Mesenchymal stem cell (in vitro differentiated cells and primary cell): ENCODE measurements around the gene SYTL3.

ENCODE experiments used
- DNase-seq: peaks from one replicate; pipeline ENCODE4 v3.0.0-alpha.2; 2013
- H2AFZ ChIP-seq: one replicate; pipeline ENCODE4 v1.6.1; 2013; ENCODE audit warnings: low read depth, mild to moderate bottlenecking, control low read depth, inconsistent platforms, low read length, moderate library complexity
- H2AK5ac ChIP-seq: 2 replicates; pipeline ENCODE4 v1.6.1; 2013; ENCODE audit warnings: low read length, moderate library complexity, mild to moderate bottlenecking, inconsistent platforms; ENCODE audit not compliant: severe bottlenecking
- H2BK120ac ChIP-seq: one replicate; pipeline ENCODE4 v1.6.1; 2013; ENCODE audit warnings: low read depth, mild to moderate bottlenecking, inconsistent platforms, low read length, moderate library complexity
- H2BK12ac ChIP-seq, 2 experiments: one replicate each; pipeline ENCODE4 v1.6.1; 2013; ENCODE audit warnings: inconsistent platforms in 2 of 2, low read length in 2 of 2, mild to moderate bottlenecking in 2 of 2, moderate library complexity in 2 of 2, control low read depth in 1 of 2
- H2BK15ac ChIP-seq: one replicate; pipeline ENCODE4 v1.6.1; 2013; ENCODE audit warnings: mild to moderate bottlenecking, low read depth, inconsistent platforms; ENCODE audit not compliant: poor library complexity, severe bottlenecking
- H2BK5ac ChIP-seq: 2 replicates; pipeline ENCODE4 v1.6.1; 2013; ENCODE audit warnings: low read depth, mild to moderate bottlenecking, low read length, control low read depth, inconsistent platforms; ENCODE audit not compliant: poor library complexity, severe bottlenecking
- H3K14ac ChIP-seq, 2 experiments: one replicate each; pipeline ENCODE4 v1.6.1; 2013; ENCODE audit warnings: inconsistent platforms in 2 of 2, low read length in 2 of 2, control low read depth in 1 of 2, mild to moderate bottlenecking in 1 of 2, moderate library complexity in 1 of 2
- H3K18ac ChIP-seq, 2 experiments: one replicate each; pipeline ENCODE4 v1.6.1; 2013; ENCODE audit warnings: inconsistent platforms in 2 of 2, low read length in 2 of 2, control low read depth in 1 of 2, low read depth in 1 of 2, mild to moderate bottlenecking in 1 of 2
- H3K23ac ChIP-seq, 2 experiments: one replicate each; pipeline ENCODE4 v1.6.1; 2013; ENCODE audit warnings: inconsistent platforms in 2 of 2, low read length in 2 of 2, mild to moderate bottlenecking in 2 of 2, moderate library complexity in 2 of 2, control low read depth in 1 of 2
- H3K27ac ChIP-seq: 2 replicates; pipeline ENCODE4 v1.5.1; 2013; ENCODE audit warnings: mild to moderate bottlenecking, moderate library complexity, low read length, control low read depth, inconsistent platforms; ENCODE audit not compliant: poor library complexity, severe bottlenecking
- H3K27me3 ChIP-seq, 2 experiments: 2 replicates each; pipeline versions ENCODE4 v1.6.1 to v1.7.0; 2013; ENCODE audit warnings: low read length in 2 of 2, mild to moderate bottlenecking in 2 of 2, moderate library complexity in 2 of 2, control low read depth in 1 of 2, inconsistent platforms in 1 of 2; ENCODE audit not compliant: control insufficient read depth in 1 of 2, insufficient read depth in 1 of 2
- H3K36me3 ChIP-seq, 2 experiments: 2 replicates each; pipeline versions ENCODE4 v1.6.1 to v1.7.0; 2013; ENCODE audit warnings: low read length in 2 of 2, control low read depth in 1 of 2, inconsistent platforms in 1 of 2, low read depth in 1 of 2, mild to moderate bottlenecking in 1 of 2; ENCODE audit not compliant: insufficient read depth in 2 of 2, control insufficient read depth in 1 of 2
- H3K4ac ChIP-seq, 2 experiments: one replicate each; pipeline ENCODE4 v1.6.1; 2013; ENCODE audit warnings: inconsistent platforms in 2 of 2, low read length in 2 of 2, mild to moderate bottlenecking in 2 of 2, moderate library complexity in 2 of 2, control low read depth in 1 of 2, low read depth in 1 of 2
- H3K4me1 ChIP-seq: 2 replicates; pipeline ENCODE4 v1.6.1; 2013; ENCODE audit warnings: low read depth, low read length, control low read depth; ENCODE audit not compliant: control insufficient read depth, insufficient read depth
- H3K4me2 ChIP-seq: 2 replicates; pipeline ENCODE4 v1.6.1; 2013; ENCODE audit warnings: low read length, mild to moderate bottlenecking, inconsistent platforms; ENCODE audit not compliant: poor library complexity, severe bottlenecking
- H3K4me3 ChIP-seq, 2 experiments: 2 replicates each; pipeline versions ENCODE4 v1.5.1 to v1.7.0; 2013; ENCODE audit warnings: low read length in 2 of 2, mild to moderate bottlenecking in 2 of 2, control low read depth in 1 of 2, low read depth in 1 of 2; ENCODE audit not compliant: insufficient read depth in 1 of 2
- H3K79me1 ChIP-seq: replicated peaks from 2 replicates; pipeline ENCODE4 v1.6.1; 2013; ENCODE audit warnings: mild to moderate bottlenecking, control low read depth, low read length, inconsistent platforms; ENCODE audit not compliant: poor library complexity, severe bottlenecking
- H3K9ac ChIP-seq: 2 replicates; pipeline ENCODE4 v1.7.0; 2013; ENCODE audit warnings: mild to moderate bottlenecking, low read length, moderate library complexity
- H3K9me3 ChIP-seq: 2 replicates; pipeline ENCODE4 v1.7.0; 2013; ENCODE audit warnings: mild to moderate bottlenecking, low read length; ENCODE audit not compliant: control insufficient read depth
- H4K8ac ChIP-seq: one replicate; pipeline ENCODE4 v1.6.1; 2013; ENCODE audit warnings: inconsistent platforms, mild to moderate bottlenecking, low read length, moderate library complexity
- H4K91ac ChIP-seq: one replicate; pipeline ENCODE4 v1.6.1; 2013; ENCODE audit warnings: mild to moderate bottlenecking, low read length, inconsistent platforms
- WGBS: methylation state at CpG from one replicate; pipeline ENCODE4 v1.1.7; 2013; ENCODE audit warnings: mixed read lengths; 5-methylcytosine and 5-hydroxymethylcytosine counted together

SYTL3 gene

DNA sequence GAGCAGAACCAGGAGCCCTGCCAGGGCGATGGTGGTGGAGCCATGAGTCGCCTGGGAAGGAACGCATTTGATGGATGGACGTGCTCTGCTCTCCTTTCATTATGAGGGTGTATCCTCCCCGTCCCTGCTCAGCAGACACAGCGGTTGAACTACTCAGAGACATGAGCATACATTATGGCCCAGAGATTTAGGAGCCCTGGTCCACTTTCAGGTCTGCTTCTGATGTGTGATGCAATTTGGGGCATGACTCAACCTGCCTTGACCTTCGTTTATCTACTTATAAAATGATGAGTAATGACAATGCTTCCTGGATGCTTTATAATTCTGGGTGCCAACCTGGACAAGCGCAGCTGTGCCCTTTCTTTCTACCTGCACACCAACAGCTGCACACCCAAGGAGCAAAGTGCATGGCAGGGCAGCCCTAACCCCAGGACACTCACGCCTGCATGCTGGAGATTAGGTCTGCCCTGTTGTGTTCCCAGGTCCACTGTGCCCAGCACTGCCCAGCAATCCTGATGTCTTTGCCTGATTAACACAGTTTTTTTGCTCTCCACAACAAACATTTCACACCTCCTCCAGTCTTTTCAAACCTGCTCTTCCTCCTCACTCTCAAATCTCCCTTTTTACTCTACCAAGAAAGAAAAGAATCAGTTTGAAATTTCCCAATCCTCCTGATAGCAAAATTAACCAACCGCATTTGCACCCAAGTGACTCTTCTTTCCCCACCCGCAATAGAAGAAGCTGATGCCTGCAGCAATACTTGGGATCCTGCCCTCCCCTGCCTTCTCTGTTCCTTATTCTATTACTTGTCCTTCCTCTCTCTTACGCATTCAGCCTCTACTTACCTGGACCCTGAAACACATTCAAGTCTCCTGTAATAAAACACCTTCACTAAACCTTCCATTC lies 88.1 kb downstream of the SYTL3 start:
- no peak overlapping the region for H2BK12ac ChIP-seq
- H3K18ac ChIP-seq, result no peak overlapping the region
- no peak overlapping the region for H3K27ac ChIP-seq
- no peak overlapping the region for H2BK120ac ChIP-seq
- no peak overlapping the region for H2AK5ac ChIP-seq
- WGBS, result 85% methylated on average over 12 of the region's 12 CpGs
- no peak overlapping the region for H3K4me2 ChIP-seq
- H3K27me3 ChIP-seq, result no peaks in the 10 kb centered on the region
- no peaks in the 10 kb centered on the region for H3K79me1 ChIP-seq
- no peak overlapping the region for H2BK5ac ChIP-seq
- peaks cover 14% of the 10 kb centered on the region for H3K9me3 ChIP-seq
- H3K23ac ChIP-seq, result no peak overlapping the region
- no peak for DNase-seq
- no peaks in the 10 kb centered on the region for H3K36me3 ChIP-seq
- H3K4me3 ChIP-seq, result no peak overlapping the region
- no peak overlapping the region for H4K91ac ChIP-seq
- peaks cover 2% of the 10 kb centered on the region for H3K4me1 ChIP-seq
- H2BK15ac ChIP-seq, result no peak overlapping the region
- no peak overlapping the region for H2AFZ ChIP-seq
- H3K14ac ChIP-seq, result peak overlapping the region in 1 of 2 experiments; percentile 63
- no peak overlapping the region for H3K9ac ChIP-seq
- no peak overlapping the region for H4K8ac ChIP-seq
- H3K4ac ChIP-seq, result no peak overlapping the region

DNA sequence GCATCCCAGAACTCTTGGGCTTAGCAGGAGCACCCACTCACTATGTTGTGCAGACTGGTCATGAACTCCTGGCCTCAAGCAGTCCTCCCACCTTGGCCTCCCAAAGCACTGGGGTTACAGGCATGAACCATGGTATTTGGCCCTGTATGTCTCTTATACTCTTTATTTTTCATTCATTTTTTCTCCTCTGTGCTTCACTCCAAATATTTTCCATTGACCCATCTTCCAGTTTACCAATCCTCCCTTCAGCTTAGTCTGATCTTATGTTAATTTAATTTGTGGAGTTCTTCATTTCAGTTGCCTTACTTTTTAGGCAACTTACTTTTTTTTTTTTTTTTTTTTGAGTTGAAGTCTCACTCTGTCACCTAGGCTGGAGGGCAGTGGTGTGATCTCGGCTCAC lies 89.8 kb downstream of the SYTL3 start:
- H3K4me3 ChIP-seq, result no peak overlapping the region
- H4K91ac ChIP-seq, result no peak overlapping the region
- no peak overlapping the region for H4K8ac ChIP-seq
- H3K23ac ChIP-seq, result no peak overlapping the region
- H3K27ac ChIP-seq, result no peak overlapping the region
- H3K4me1 ChIP-seq, result peaks cover 2% of the 10 kb centered on the region
- peaks cover 7% of the 10 kb centered on the region for H3K9me3 ChIP-seq
- H3K4ac ChIP-seq, result no peak overlapping the region
- no peak overlapping the region for H3K9ac ChIP-seq
- H3K79me1 ChIP-seq, result no peaks in the 10 kb centered on the region
- no peaks in the 10 kb centered on the region for H3K27me3 ChIP-seq
- H2AK5ac ChIP-seq, result no peak overlapping the region
- H2AFZ ChIP-seq, result no peak overlapping the region
- no CpG with 5 or more reads among the region's 1 CpG for WGBS
- H2BK15ac ChIP-seq, result no peak overlapping the region
- H2BK5ac ChIP-seq, result no peak overlapping the region
- no peak overlapping the region for H3K18ac ChIP-seq
- no peak overlapping the region for H2BK12ac ChIP-seq
- no peak overlapping the region for H2BK120ac ChIP-seq
- H3K36me3 ChIP-seq, result no peaks in the 10 kb centered on the region
- DNase-seq, result no peak
- no peak overlapping the region for H3K14ac ChIP-seq
- no peak overlapping the region for H3K4me2 ChIP-seq

DNA sequence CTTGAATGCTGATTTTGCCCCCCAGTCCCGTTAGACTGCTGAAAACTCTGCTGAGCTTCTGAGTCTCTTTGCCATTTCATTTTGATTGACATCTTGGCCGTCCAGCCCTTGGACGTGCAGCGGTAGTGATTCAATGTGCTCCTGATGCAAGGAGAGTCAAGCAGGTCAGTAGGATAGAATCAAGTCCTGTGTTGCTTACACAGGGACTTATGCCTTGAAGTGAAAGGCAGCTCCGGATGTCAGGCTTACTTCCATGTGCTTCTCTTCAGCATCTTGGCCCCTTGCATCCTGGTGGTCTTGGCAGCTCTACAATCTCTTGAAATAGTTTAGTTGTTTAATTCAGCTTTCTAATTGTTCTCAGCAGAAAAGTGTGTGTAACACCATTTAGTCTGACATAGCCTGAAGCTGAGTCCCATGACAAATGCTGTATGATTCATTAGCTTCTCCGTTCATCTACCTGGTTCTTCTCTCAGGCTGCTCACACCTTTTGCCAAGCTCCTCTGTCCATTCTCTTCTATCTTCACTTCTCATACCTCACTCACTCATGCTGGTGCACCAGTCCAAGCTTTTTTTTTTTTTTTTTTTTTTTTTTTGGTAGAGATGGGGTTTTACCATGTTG lies 93.3 kb downstream of the SYTL3 start:
- H3K36me3 ChIP-seq, result no peaks in the 10 kb centered on the region
- H3K27me3 ChIP-seq, result no peaks in the 10 kb centered on the region
- DNase-seq, result no peak
- no peak overlapping the region for H3K4me2 ChIP-seq
- H3K23ac ChIP-seq, result no peak overlapping the region
- H3K9ac ChIP-seq, result no peak overlapping the region
- H2BK12ac ChIP-seq, result no peak overlapping the region
- no peak overlapping the region for H3K18ac ChIP-seq
- H4K91ac ChIP-seq, result no peak overlapping the region
- no peak overlapping the region for H2BK120ac ChIP-seq
- no peak overlapping the region for H3K14ac ChIP-seq
- peaks cover 2% of the 10 kb centered on the region for H3K4me1 ChIP-seq
- no peak overlapping the region for H3K4me3 ChIP-seq
- H3K27ac ChIP-seq, result no peak overlapping the region
- H2AFZ ChIP-seq, result no peak overlapping the region
- no peak overlapping the region for H3K4ac ChIP-seq
- no peak overlapping the region for H2AK5ac ChIP-seq
- no peaks in the 10 kb centered on the region for H3K79me1 ChIP-seq
- WGBS, result 91% methylated on average over 6 of the region's 6 CpGs
- no peak overlapping the region for H2BK15ac ChIP-seq
- no peak overlapping the region for H4K8ac ChIP-seq
- H2BK5ac ChIP-seq, result no peak overlapping the region
- H3K9me3 ChIP-seq, result peaks cover 4% of the 10 kb centered on the region

DNA sequence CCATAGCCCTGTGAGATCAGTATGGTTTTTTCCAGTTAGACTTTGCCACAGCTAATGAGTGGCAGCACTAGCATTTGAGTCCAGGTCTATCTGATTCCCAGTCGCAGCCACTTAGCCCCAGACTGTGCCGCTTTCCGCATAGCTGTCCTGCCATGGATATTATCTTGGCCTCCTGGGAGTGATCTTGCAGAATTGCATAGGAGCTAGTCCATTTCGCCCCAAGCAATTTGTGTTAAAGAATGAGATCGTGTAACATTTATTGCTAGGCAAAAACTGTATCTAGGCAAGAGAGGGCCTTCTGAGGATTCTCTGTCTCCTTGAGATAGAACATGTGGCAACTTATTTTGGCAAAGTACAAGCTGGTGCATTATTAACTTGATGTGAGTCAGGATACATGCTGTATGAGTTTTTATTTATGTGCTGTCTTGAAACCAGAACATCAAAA lies 95.2 kb downstream of the SYTL3 start:
- Histone ChIP-seq H2BK15ac (no peak overlapping the region), H2BK5ac (no peak overlapping the region), H2AK5ac (no peak overlapping the region), H3K4me1 (peaks cover 2% of the 10 kb centered on the region), H3K4me3 (no peak overlapping the region), H3K4me2 (no peak overlapping the region), H3K27me3 (no peaks in the 10 kb centered on the region), H3K23ac (no peak overlapping the region), H3K36me3 (no peaks in the 10 kb centered on the region), H3K4ac (no peak overlapping the region), H3K27ac (no peak overlapping the region), H3K18ac (no peak overlapping the region), H2AFZ (no peak overlapping the region), H3K9me3 (no peaks in the 10 kb centered on the region), H3K79me1 (no peaks in the 10 kb centered on the region), H2BK12ac (no peak overlapping the region), H2BK120ac (no peak overlapping the region), H3K14ac (no peak overlapping the region), H4K91ac (no peak overlapping the region), H3K9ac (no peak overlapping the region), H4K8ac (no peak overlapping the region)
- no peak for DNase-seq
- WGBS, result 84% methylated on average over 5 of the region's 5 CpGs
